SK-N-MC (cell line): ENCODE results near the gene GMPPA.

Source experiments
- DNase-seq: peaks from one replicate; pipeline ENCODE4 v3.0.0-alpha.2; 2011; ENCODE audit warnings: low read depth, low spot score
- H3K27ac ChIP-seq: fragments of 200-600 bp; sonication (generic); 2 replicates; pipeline ENCODE4 v1.5.1; 2016; ENCODE audit warnings: mixed run types
- H3K36me3 ChIP-seq: fragments of 200-600 bp; sonication (generic); 2 replicates; pipeline ENCODE4 v1.6.1; 2017; ENCODE audit warnings: antibody characterized with exemption, low read length, mixed read lengths; ENCODE audit not compliant: insufficient read depth
- H3K4me3 ChIP-seq: fragments of 200-600 bp; sonication (generic); 2 replicates; pipeline ENCODE4 v1.5.1; 2016
- H3K9ac ChIP-seq: fragments of 200-600 bp; sonication (generic); 2 replicates; pipeline ENCODE4 v1.8.0; 2017; ENCODE audit warnings: mixed run types, mixed read lengths; ENCODE audit not compliant: insufficient read length
- H3K9me3 ChIP-seq: fragments of 200-600 bp; sonication (generic); 2 replicates; pipeline ENCODE4 v1.6.1; 2017; ENCODE audit warnings: low read depth, mild to moderate bottlenecking, antibody characterized with exemption, low read length, moderate library complexity, mixed read lengths
- EZH2 ChIP-seq: fragments of 200-600 bp; sonication (generic); IDR thresholded peaks from one replicate; pipeline ENCODE4 v1.6.1; 2017; ENCODE audit warnings: antibody characterized with exemption
- FOXP2 ChIP-seq: optimal IDR thresholded peaks from 2 replicates; pipeline ENCODE3; 2011; ENCODE audit warnings: mild to moderate bottlenecking, moderate library complexity; ENCODE audit not compliant: insufficient read depth; ENCODE audit errors: extremely low read length, control extremely low read depth
- POLR2AphosphoS5 ChIP-seq: IDR thresholded peaks from 2 replicates; pipeline ENCODE4 v1.6.1; 2012; ENCODE audit warnings: mild to moderate bottlenecking, low read depth, low read length, borderline replicate concordance

The GMPPA gene

DNA sequence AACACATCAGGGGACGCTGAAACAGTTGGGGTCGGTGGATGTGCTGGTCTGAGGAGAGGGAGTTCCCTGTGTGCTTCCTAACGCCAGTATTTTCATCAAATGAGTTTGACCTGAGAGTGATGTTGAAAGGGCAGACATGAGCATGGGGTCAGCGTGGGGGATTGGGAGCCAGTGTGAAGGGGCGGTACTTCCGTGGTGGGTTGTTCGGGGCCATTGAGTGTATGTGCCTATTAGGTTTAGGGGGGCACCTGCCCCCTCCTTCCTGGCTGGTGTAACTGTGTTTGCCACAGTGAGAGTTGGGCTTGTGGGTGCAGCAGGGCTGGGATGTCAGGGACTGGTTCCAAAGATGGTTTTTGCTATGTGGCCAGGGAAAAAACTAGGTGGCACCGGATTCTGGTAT, 39.7 kb upstream of the GMPPA start:
- Histone ChIP-seq H3K36me3 (no peaks in the 10 kb centered on the region), H3K9ac (no peak overlapping the region), H3K27ac (no peak overlapping the region), H3K4me3 (no peak overlapping the region), H3K9me3 (no peaks in the 10 kb centered on the region)
- DNase-seq = no peak
- TF ChIP-seq FOXP2 = no peak
- TF ChIP-seq POLR2AphosphoS5 = no peak
- no peak for TF ChIP-seq EZH2

DNA sequence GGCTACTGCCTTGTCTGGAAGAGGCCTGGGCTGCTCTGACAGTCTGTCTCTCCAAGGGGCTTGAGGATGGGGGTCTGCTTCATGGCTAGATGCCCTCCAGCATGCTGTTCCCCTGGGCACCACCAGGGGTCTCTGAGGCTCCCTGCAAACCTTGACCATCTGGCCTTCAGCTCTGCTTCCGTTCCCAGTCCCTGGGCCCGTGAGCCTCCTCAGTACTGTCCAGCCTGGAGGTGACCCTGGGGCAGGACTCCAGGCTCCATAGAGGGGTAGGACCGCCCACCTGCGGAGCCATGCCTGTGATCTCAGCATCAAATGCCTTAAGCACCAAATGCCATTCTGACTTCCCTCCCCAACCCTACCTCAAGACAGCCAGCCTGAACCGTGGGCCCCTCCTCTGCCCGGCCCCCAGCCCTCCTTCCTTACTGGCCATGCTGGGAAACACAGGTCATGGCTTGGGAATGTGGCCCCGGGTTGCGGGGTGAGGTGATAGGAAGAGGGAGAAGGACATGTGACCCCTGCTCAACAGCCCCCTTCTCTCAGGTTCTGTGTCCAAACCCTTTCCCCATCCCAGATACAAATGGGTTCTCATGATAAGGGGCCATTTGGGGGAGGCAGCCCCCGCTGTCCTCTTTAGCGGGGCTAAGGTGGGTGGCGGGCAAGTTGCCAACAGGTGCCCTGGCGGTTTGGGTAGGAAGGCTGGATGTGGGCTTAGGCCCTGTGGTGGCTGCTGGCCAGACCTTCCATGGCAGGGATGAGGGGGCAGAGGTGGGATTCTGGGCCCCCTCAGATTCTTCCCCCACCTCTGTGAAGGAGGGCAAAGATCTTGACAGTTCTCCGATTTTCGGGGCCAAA, 39.0 kb upstream of the GMPPA start:
- no peak for DNase-seq
- no peaks in the 10 kb centered on the region for H3K9me3 ChIP-seq
- H3K36me3 ChIP-seq = no peaks in the 10 kb centered on the region
- no peak overlapping the region for H3K27ac ChIP-seq
- H3K4me3 ChIP-seq = no peak overlapping the region
- TF ChIP-seq FOXP2 (no peak), EZH2 (no peak), POLR2AphosphoS5 (no peak)
- H3K9ac ChIP-seq = no peak overlapping the region

DNA sequence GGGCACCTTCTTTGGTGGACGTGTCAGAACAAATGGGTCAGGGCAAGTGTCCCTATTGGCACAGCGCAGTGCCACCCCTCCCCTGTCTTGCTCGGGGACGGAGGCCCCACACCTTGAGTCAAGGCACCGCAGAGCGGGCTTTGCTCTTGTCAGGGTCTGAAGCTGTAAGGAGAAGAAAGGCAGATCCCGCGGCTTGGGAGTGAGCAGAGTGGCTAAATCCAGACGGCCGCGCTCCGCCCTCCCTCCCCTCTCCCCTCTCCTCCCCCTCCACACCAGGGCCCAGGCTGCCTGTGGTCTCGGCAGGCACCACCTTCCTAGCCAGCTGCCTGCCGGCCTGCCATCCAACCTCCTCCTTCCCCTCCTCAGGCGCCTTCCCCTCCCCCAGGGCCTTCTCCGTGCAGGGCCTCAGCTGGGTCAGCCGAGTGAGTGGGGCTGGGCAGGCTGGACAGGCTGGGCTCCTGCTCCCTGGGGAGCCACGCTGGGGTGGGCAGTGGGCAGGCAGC, 38.2 kb upstream of the GMPPA start:
- H3K36me3 ChIP-seq = no peaks in the 10 kb centered on the region
- no peaks in the 10 kb centered on the region for H3K9me3 ChIP-seq
- no peak overlapping the region for H3K27ac ChIP-seq
- H3K4me3 ChIP-seq = no peak overlapping the region
- no peak for DNase-seq
- TF ChIP-seq FOXP2 (no peak), EZH2 (no peak), POLR2AphosphoS5 (no peak)
- H3K9ac ChIP-seq = no peak overlapping the region

DNA sequence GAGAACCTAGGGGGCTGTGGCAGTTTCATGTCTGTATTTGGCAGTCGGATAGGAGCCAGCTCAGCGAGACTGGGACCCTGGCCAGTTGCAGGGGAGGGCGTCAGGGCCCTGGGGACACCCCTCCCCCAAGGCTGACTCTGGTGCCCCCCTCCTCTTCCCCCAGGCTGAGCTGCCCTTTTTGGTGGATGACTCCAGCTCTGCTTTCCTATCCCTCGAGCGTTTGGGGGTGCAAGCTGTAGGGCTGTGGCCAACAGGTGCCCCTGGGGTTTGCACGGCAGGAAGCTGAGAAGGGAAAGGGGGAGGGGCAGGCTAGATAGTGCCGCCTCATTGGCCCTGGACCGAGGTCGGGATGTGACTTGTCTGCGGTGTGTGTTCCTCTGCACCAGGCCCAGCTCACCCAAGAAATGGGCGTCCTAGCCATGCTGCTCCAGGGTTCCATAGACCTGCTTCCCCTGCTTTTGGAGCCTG, 37.6 kb upstream of the GMPPA start:
- no peak overlapping the region for H3K27ac ChIP-seq
- H3K9me3 ChIP-seq = no peaks in the 10 kb centered on the region
- no peaks in the 10 kb centered on the region for H3K36me3 ChIP-seq
- H3K4me3 ChIP-seq = no peak overlapping the region
- H3K9ac ChIP-seq = no peak overlapping the region
- no peak for TF ChIP-seq EZH2
- no peak for TF ChIP-seq FOXP2
- TF ChIP-seq POLR2AphosphoS5 = no peak
- DNase-seq = no peak

DNA sequence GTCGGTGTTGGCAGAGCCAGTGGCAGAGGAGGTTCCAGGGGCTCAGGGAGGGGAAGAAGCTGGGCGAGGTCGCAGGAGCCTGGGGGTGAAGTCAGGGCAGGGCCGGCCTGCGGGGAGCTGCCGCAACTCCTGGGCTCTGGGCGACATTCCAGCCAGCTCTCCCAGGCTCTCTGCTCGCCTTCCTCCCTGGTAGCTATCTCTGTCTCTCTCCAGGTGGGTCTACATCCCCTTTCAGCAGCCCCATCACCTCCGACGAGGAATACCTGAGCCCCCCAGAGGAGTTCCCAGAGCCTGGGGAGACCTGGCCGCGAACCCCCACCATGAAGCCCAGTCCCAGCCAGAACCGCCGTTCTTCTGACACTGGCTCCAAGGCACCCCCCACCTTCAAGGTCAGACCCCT, 37.0 kb upstream of the GMPPA start:
- Histone ChIP-seq H3K27ac (no peak overlapping the region), H3K9me3 (no peaks in the 10 kb centered on the region), H3K36me3 (no peaks in the 10 kb centered on the region), H3K9ac (no peak overlapping the region), H3K4me3 (no peak overlapping the region)
- TF ChIP-seq FOXP2 (no peak), POLR2AphosphoS5 (no peak), EZH2 (no peak)
- DNase-seq = no peak

DNA sequence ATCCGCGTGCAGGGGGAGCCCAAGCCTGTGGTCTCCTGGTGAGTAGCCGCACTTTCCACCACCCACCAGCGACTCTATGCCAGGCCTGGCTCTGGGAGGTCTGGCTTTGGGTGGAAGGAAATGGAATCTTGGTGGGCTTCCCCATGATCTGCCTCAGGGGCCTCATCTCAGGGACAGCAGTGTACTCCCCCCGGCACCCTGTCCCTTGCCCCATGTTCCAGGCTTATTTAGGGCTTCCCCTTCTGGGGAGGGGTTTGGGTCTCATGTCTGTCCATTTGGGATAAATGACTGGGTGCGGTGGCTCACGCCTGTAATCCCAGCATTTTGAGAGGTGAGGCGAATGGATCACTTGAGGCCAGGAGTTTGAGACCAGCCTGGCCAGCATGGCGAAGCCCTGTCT, 36.3 kb upstream of the GMPPA start:
- TF ChIP-seq FOXP2 = no peak
- TF ChIP-seq EZH2 = no peak
- TF ChIP-seq POLR2AphosphoS5 = no peak
- H3K9me3 ChIP-seq = no peaks in the 10 kb centered on the region
- H3K9ac ChIP-seq = no peak overlapping the region
- H3K27ac ChIP-seq = no peak overlapping the region
- DNase-seq = no peak
- no peaks in the 10 kb centered on the region for H3K36me3 ChIP-seq
- no peak overlapping the region for H3K4me3 ChIP-seq

DNA sequence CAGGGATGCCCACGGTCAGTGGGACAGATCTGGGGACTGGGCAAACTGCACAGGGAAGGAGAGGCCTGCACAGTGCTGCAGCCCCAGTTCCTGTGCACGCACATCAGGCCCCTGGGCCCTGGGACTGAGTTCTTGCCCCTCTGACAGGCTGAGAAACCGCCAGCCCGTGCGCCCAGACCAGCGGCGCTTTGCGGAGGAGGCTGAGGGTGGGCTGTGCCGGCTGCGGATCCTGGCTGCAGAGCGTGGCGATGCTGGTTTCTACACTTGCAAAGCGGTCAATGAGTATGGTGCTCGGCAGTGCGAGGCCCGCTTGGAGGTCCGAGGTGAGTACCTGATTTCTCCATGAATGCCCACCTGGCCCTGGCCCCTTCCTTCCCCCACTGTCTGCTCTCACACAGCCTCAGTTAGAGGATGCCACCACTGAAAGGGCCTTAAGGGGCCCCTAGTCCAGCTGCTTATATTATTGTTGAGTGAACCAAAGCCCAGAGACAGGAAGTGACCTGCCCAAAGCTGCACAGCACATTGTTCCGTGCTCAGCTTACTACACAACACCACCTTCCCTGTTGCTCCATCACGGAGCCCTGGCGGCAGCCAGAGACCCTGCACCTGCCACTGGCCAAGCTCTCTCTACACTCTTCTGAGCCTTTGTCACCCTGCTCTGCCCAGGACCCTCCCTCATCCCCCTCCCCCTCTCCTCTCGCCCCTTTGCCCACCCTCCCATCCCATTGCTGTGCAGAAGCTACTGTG, 34.2 kb upstream of the GMPPA start:
- H3K9ac ChIP-seq = no peak overlapping the region
- H3K9me3 ChIP-seq = no peaks in the 10 kb centered on the region
- no peak overlapping the region for H3K4me3 ChIP-seq
- no peaks in the 10 kb centered on the region for H3K36me3 ChIP-seq
- no peak overlapping the region for H3K27ac ChIP-seq
- no peak for TF ChIP-seq EZH2
- TF ChIP-seq FOXP2 = no peak
- TF ChIP-seq POLR2AphosphoS5 = no peak
- no peak for DNase-seq
